Activated T-cell treated with anti-CD3 and anti-CD28 coated beads for 4 hours (primary cell): ENCODE measurements around the gene ZBTB16.

Experiments used
- DNase-seq: peaks from one replicate; pipeline ENCODE4 v3.0.0-alpha.2; 2020

Gene ZBTB16

GRCh38 chr11:114059278-114059983 is at the start of gene ZBTB16:
Gene ZBTB16 (plus strand): TSS chr11:114059711. CDS start chr11:114063301, 3,590 bp downstream.
- peak; percentile 38 for DNase-seq

- DNase-seq, result no peak
Measured at GRCh38 chr11:114010931-114011330, 48.6 kb upstream of the ZBTB16 start.

- DNase-seq, result no peak
Measured at GRCh38 chr11:114011443-114011842, 48.1 kb upstream of the ZBTB16 start.

- no peak for DNase-seq
Measured at GRCh38 chr11:114015117-114015516, 44.4 kb upstream of the ZBTB16 start.

- DNase-seq, result no peak
Measured at GRCh38 chr11:114016986-114017385, 42.5 kb upstream of the ZBTB16 start.

- no peak for DNase-seq
Measured at GRCh38 chr11:114017723-114018122, 41.8 kb upstream of the ZBTB16 start.

- no peak for DNase-seq
Measured at GRCh38 chr11:114019046-114019445, 40.5 kb upstream of the ZBTB16 start.

GRCh38 chr11:114019574-114019973 is 39.9 kb upstream of the ZBTB16 start:
- DNase-seq, result no peak

GRCh38 chr11:114025329-114025907 is 34.1 kb upstream of the ZBTB16 start:
- DNase-seq, result no peak

GRCh38 chr11:114026355-114026754 is 33.2 kb upstream of the ZBTB16 start:
- DNase-seq, result no peak

GRCh38 chr11:114027391-114027790 is 32.1 kb upstream of the ZBTB16 start:
- DNase-seq, result no peak

- no peak for DNase-seq
Measured at GRCh38 chr11:114027926-114028325, 31.6 kb upstream of the ZBTB16 start.

- DNase-seq, result no peak
Measured at GRCh38 chr11:114031246-114031966, 28.1 kb upstream of the ZBTB16 start.

- DNase-seq, result no peak
Measured at GRCh38 chr11:114031967-114032320, 27.6 kb upstream of the ZBTB16 start.

- no peak for DNase-seq
Measured at GRCh38 chr11:114033066-114033465, 26.4 kb upstream of the ZBTB16 start.

GRCh38 chr11:114033572-114033971 is 25.9 kb upstream of the ZBTB16 start:
- DNase-seq, result no peak

- DNase-seq, result no peak
Measured at GRCh38 chr11:114034956-114035355, 24.6 kb upstream of the ZBTB16 start.

- DNase-seq, result peak; percentile 35
Measured at GRCh38 chr11:114036147-114036811, 23.2 kb upstream of the ZBTB16 start.

GRCh38 chr11:114036958-114037357 is 22.6 kb upstream of the ZBTB16 start:
- no peak for DNase-seq

- no peak for DNase-seq
Measured at GRCh38 chr11:114039551-114039950, 20.0 kb upstream of the ZBTB16 start.

- DNase-seq, result no peak
Measured at GRCh38 chr11:114040706-114041211, 18.8 kb upstream of the ZBTB16 start.

- DNase-seq, result no peak
Measured at GRCh38 chr11:114042234-114042633, 17.3 kb upstream of the ZBTB16 start.
